ENCODE results near the gene SPNS2. TPM values are rescaled to one million over a fixed set of nuclear protein-coding genes. Genes with fewer than 3 reads are reported as not detected.

The SPNS2 gene
- total RNA-seq, 2 experiments from 2014 or later: 0.33 to 0.53 TPM

- H3K9me3 ChIP-seq (ENCODE audit: control insufficient read depth in 1 of 2, insufficient read depth in 1 of 2, low read length in 2 of 2): peaks cover 0 to 4% of the 10 kb centered on the region in 2 experiments
- ATAC-seq (ENCODE audit: poor library complexity): no peak
- H3K27me3 ChIP-seq (ENCODE audit: control insufficient read depth in 1 of 2, insufficient read depth in 2 of 2, low read length in 2 of 2): peaks cover 34 to 40% of the 10 kb centered on the region in 2 experiments
- H3K36me3 ChIP-seq (ENCODE audit: insufficient read depth, low read length): no peaks in the 10 kb centered on the region
- Mint-ChIP-seq H3K36me3 (ENCODE audit: low read depth) (no peaks in the 10 kb centered on the region), H3K4me3 (no peak overlapping the region), H3K9me3 (no peaks in the 10 kb centered on the region), H3K27ac (no peak overlapping the region), H3K27me3 (peaks cover 42% of the 10 kb centered on the region), H3K4me1 (ENCODE audit: low read depth) (peaks cover 49% of the 10 kb centered on the region)
- intact Hi-C loops (cut with DNase I, micrococcal nuclease): no loop called here
- H3K4me3 ChIP-seq (ENCODE audit: low read length): no peak overlapping the region
- H3K27ac ChIP-seq (ENCODE audit: low read depth in 1 of 2, low read length in 2 of 2): no peak overlapping the region
- no peak for TF ChIP-seq CTCF (IDR thresholded peaks at IDR 0.05)
- peaks cover 44% of the 10 kb centered on the region for H3K4me1 ChIP-seq (ENCODE audit: insufficient read depth, low read length)
- DNase-seq: no peak
- ChIA-PET CTCF (no interaction called here), POLR2A (interaction anchor here (1.6 kb wide), 1 partner anchor 19 kb away, joined by 5 read pairs; no protein-coding TSS in a partner anchor)
Observed at GRCh38 chr17:4505187-4505586, 6.5 kb downstream of the SPNS2 start.

GRCh38 chr17:4506175-4506813 is 7.6 kb downstream of the SPNS2 start:
- Mint-ChIP-seq H3K9me3 (no peaks in the 10 kb centered on the region), H3K27me3 (peaks cover 31% of the 10 kb centered on the region), H3K4me1 (ENCODE audit: low read depth) (peaks cover 38% of the 10 kb centered on the region), H3K4me3 (no peak overlapping the region), H3K27ac (no peak overlapping the region), H3K36me3 (ENCODE audit: low read depth) (no peaks in the 10 kb centered on the region)
- ChIA-PET POLR2A (no interaction called here), CTCF (no interaction called here)
- ATAC-seq (ENCODE audit: poor library complexity): no peak
- Histone ChIP-seq H3K27me3 (ENCODE audit: control insufficient read depth in 1 of 2, insufficient read depth in 2 of 2, low read length in 2 of 2) (peaks cover 24 to 30% of the 10 kb centered on the region in 2 experiments), H3K4me1 (ENCODE audit: insufficient read depth, low read length) (peaks cover 33% of the 10 kb centered on the region), H3K36me3 (ENCODE audit: insufficient read depth, low read length) (no peaks in the 10 kb centered on the region), H3K27ac (ENCODE audit: low read depth in 1 of 2, low read length in 2 of 2) (no peak overlapping the region), H3K9me3 (ENCODE audit: control insufficient read depth in 1 of 2, insufficient read depth in 1 of 2, low read length in 2 of 2) (peaks cover 0 to 3% of the 10 kb centered on the region in 2 experiments), H3K4me3 (ENCODE audit: low read length) (no peak overlapping the region)
- no peak for DNase-seq
- TF ChIP-seq CTCF (IDR thresholded peaks at IDR 0.05): no peak
- intact Hi-C loops (cut with DNase I, micrococcal nuclease): no loop called here

GRCh38 chr17:4506892-4507291 is 8.2 kb downstream of the SPNS2 start:
- Mint-ChIP-seq H3K9me3 (no peaks in the 10 kb centered on the region), H3K4me1 (ENCODE audit: low read depth) (peaks cover 33% of the 10 kb centered on the region), H3K27ac (no peak overlapping the region), H3K36me3 (ENCODE audit: low read depth) (no peaks in the 10 kb centered on the region), H3K4me3 (no peak overlapping the region), H3K27me3 (peaks cover 25% of the 10 kb centered on the region)
- POLR2A ChIA-PET: no interaction called here
- no peak for ATAC-seq (ENCODE audit: poor library complexity)
- Histone ChIP-seq H3K27me3 (ENCODE audit: control insufficient read depth in 1 of 2, insufficient read depth in 2 of 2, low read length in 2 of 2) (peaks cover 19 to 24% of the 10 kb centered on the region in 2 experiments), H3K36me3 (ENCODE audit: insufficient read depth, low read length) (no peaks in the 10 kb centered on the region), H3K4me1 (ENCODE audit: insufficient read depth, low read length) (peaks cover 30% of the 10 kb centered on the region), H3K27ac (ENCODE audit: low read depth in 1 of 2, low read length in 2 of 2) (no peak overlapping the region), H3K9me3 (ENCODE audit: control insufficient read depth in 1 of 2, insufficient read depth in 1 of 2, low read length in 2 of 2) (no peaks in the 10 kb centered on the region), H3K4me3 (ENCODE audit: low read length) (no peak overlapping the region)
- CTCF ChIA-PET: no interaction called here
- no peak for TF ChIP-seq CTCF (IDR thresholded peaks at IDR 0.05)
- intact Hi-C loops (cut with DNase I, micrococcal nuclease): no loop called here
- DNase-seq: no peak

Measured in CD4-positive, alpha-beta T cell (primary cell).